GM23338 (cell line): ENCODE measurements around the gene PELI3.

Experiments used
- CREB1 ChIP-seq: fragments of 250-450 bp; sonication (Bioruptor Pico); IDR thresholded peaks from 2 replicates; pipeline ENCODE4 v1.5.0; 2020; ENCODE audit warnings: low read depth, mild to moderate bottlenecking, moderate library complexity
- CTCF ChIP-seq, 2 experiments: fragments of 200-600 bp in 1 of 2; sonication (generic) in 1 of 2; conservative IDR thresholded peaks; 2 replicates each; pipeline versions ENCODE4 v1.5.1 to v1.6.1; 2016 to 2017; ENCODE audit warnings: antibody characterized with exemption in 2 of 2, low read depth in 2 of 2, mild to moderate bottlenecking in 2 of 2, moderate library complexity in 1 of 2
- ETS1 ChIP-seq: IDR thresholded peaks from 2 replicates; pipeline ENCODE4 v1.6.1; 2016; ENCODE audit warnings: antibody characterized with exemption
- EZH2 ChIP-seq: fragments of 200-600 bp; sonication (generic); IDR thresholded peaks from one replicate; pipeline ENCODE4 v1.8.0; 2017; ENCODE audit warnings: antibody characterized with exemption, mild to moderate bottlenecking, low read depth; ENCODE audit not compliant: unreplicated experiment
- EZH2phosphoT487 ChIP-seq: fragments of 200-600 bp; sonication (generic); IDR thresholded peaks from one replicate; pipeline ENCODE4 v1.8.1; 2018; ENCODE audit warnings: antibody characterized with exemption; ENCODE audit not compliant: unreplicated experiment
- JUNB ChIP-seq: IDR thresholded peaks from one replicate; pipeline ENCODE4 v1.6.1; 2016; ENCODE audit warnings: antibody characterized with exemption; ENCODE audit not compliant: unreplicated experiment
- NANOG ChIP-seq: IDR thresholded peaks from 2 replicates; pipeline ENCODE4 v1.6.1; 2016; ENCODE audit warnings: antibody characterized with exemption, borderline replicate concordance
- POLR2AphosphoS5 ChIP-seq: IDR thresholded peaks from 2 replicates; pipeline ENCODE4 v1.6.1; 2016; ENCODE audit warnings: antibody characterized with exemption, low read depth
- STAT1 ChIP-seq: IDR thresholded peaks from one replicate; pipeline ENCODE4 v1.6.1; 2016; ENCODE audit warnings: antibody characterized with exemption; ENCODE audit not compliant: unreplicated experiment
- ZNF114 ChIP-seq: fragments of 250-450 bp; sonication (Bioruptor Pico); IDR thresholded peaks from 2 replicates; pipeline ENCODE4 v1.5.0; 2020; ENCODE audit warnings: mild to moderate bottlenecking, moderate library complexity
- ZNF331 ChIP-seq: fragments of 250-450 bp; sonication (Bioruptor Pico); IDR thresholded peaks from 2 replicates; pipeline ENCODE4 v1.5.0; 2020; ENCODE audit warnings: low read depth, mild to moderate bottlenecking, moderate library complexity
- TF ChIP-seq, protein P1 (sequence below): IDR thresholded peaks from one replicate; pipeline ENCODE4 v1.6.1; 2018; ENCODE audit warnings: antibody characterized with exemption; ENCODE audit not compliant: unreplicated experiment
- TF ChIP-seq, protein P2 (sequence below): fragments of 250-450 bp; sonication (Bioruptor Pico); IDR thresholded peaks from 2 replicates; pipeline ENCODE4 v1.5.0; 2020; ENCODE audit warnings: mild to moderate bottlenecking, moderate library complexity

DNA sequence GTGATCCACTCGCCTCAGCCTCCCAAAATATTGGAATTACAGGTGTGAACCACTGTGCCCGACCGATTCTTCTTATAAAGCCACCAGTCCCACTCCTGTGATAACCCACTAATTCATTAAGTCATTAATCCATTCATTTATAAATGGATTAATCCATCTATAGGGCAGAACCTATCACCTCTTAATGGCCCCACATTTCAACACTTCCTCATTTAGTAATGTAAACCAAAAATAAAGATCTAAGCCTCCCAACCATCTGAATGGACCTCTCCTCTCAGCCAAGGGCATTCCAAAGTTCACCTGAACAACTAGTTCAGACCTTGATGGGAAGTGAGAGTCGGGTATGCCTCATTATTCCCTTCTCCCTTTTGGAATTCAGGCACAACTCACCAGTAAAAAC is 18.2 kb upstream of the PELI3 start:
- no peak for TF ChIP-seq CTCF (conservative IDR thresholded peaks at IDR 0.05; ENCODE audit: low read depth in 2 of 2)
- TF ChIP-seq, protein P1, sequence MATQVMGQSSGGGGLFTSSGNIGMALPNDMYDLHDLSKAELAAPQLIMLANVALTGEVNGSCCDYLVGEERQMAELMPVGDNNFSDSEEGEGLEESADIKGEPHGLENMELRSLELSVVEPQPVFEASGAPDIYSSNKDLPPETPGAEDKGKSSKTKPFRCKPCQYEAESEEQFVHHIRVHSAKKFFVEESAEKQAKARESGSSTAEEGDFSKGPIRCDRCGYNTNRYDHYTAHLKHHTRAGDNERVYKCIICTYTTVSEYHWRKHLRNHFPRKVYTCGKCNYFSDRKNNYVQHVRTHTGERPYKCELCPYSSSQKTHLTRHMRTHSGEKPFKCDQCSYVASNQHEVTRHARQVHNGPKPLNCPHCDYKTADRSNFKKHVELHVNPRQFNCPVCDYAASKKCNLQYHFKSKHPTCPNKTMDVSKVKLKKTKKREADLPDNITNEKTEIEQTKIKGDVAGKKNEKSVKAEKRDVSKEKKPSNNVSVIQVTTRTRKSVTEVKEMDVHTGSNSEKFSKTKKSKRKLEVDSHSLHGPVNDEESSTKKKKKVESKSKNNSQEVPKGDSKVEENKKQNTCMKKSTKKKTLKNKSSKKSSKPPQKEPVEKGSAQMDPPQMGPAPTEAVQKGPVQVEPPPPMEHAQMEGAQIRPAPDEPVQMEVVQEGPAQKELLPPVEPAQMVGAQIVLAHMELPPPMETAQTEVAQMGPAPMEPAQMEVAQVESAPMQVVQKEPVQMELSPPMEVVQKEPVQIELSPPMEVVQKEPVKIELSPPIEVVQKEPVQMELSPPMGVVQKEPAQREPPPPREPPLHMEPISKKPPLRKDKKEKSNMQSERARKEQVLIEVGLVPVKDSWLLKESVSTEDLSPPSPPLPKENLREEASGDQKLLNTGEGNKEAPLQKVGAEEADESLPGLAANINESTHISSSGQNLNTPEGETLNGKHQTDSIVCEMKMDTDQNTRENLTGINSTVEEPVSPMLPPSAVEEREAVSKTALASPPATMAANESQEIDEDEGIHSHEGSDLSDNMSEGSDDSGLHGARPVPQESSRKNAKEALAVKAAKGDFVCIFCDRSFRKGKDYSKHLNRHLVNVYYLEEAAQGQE: no peak
- no peak for TF ChIP-seq ZNF114 (CRISPR knock-in tag)
- TF ChIP-seq EZH2: no peak
- TF ChIP-seq JUNB: no peak
- TF ChIP-seq EZH2phosphoT487: no peak
- TF ChIP-seq CREB1: no peak
- no peak for TF ChIP-seq POLR2AphosphoS5
- no peak for TF ChIP-seq ZNF331
- TF ChIP-seq ETS1: no peak
- no peak for TF ChIP-seq STAT1
- no peak for TF ChIP-seq NANOG
- TF ChIP-seq, protein P2, sequence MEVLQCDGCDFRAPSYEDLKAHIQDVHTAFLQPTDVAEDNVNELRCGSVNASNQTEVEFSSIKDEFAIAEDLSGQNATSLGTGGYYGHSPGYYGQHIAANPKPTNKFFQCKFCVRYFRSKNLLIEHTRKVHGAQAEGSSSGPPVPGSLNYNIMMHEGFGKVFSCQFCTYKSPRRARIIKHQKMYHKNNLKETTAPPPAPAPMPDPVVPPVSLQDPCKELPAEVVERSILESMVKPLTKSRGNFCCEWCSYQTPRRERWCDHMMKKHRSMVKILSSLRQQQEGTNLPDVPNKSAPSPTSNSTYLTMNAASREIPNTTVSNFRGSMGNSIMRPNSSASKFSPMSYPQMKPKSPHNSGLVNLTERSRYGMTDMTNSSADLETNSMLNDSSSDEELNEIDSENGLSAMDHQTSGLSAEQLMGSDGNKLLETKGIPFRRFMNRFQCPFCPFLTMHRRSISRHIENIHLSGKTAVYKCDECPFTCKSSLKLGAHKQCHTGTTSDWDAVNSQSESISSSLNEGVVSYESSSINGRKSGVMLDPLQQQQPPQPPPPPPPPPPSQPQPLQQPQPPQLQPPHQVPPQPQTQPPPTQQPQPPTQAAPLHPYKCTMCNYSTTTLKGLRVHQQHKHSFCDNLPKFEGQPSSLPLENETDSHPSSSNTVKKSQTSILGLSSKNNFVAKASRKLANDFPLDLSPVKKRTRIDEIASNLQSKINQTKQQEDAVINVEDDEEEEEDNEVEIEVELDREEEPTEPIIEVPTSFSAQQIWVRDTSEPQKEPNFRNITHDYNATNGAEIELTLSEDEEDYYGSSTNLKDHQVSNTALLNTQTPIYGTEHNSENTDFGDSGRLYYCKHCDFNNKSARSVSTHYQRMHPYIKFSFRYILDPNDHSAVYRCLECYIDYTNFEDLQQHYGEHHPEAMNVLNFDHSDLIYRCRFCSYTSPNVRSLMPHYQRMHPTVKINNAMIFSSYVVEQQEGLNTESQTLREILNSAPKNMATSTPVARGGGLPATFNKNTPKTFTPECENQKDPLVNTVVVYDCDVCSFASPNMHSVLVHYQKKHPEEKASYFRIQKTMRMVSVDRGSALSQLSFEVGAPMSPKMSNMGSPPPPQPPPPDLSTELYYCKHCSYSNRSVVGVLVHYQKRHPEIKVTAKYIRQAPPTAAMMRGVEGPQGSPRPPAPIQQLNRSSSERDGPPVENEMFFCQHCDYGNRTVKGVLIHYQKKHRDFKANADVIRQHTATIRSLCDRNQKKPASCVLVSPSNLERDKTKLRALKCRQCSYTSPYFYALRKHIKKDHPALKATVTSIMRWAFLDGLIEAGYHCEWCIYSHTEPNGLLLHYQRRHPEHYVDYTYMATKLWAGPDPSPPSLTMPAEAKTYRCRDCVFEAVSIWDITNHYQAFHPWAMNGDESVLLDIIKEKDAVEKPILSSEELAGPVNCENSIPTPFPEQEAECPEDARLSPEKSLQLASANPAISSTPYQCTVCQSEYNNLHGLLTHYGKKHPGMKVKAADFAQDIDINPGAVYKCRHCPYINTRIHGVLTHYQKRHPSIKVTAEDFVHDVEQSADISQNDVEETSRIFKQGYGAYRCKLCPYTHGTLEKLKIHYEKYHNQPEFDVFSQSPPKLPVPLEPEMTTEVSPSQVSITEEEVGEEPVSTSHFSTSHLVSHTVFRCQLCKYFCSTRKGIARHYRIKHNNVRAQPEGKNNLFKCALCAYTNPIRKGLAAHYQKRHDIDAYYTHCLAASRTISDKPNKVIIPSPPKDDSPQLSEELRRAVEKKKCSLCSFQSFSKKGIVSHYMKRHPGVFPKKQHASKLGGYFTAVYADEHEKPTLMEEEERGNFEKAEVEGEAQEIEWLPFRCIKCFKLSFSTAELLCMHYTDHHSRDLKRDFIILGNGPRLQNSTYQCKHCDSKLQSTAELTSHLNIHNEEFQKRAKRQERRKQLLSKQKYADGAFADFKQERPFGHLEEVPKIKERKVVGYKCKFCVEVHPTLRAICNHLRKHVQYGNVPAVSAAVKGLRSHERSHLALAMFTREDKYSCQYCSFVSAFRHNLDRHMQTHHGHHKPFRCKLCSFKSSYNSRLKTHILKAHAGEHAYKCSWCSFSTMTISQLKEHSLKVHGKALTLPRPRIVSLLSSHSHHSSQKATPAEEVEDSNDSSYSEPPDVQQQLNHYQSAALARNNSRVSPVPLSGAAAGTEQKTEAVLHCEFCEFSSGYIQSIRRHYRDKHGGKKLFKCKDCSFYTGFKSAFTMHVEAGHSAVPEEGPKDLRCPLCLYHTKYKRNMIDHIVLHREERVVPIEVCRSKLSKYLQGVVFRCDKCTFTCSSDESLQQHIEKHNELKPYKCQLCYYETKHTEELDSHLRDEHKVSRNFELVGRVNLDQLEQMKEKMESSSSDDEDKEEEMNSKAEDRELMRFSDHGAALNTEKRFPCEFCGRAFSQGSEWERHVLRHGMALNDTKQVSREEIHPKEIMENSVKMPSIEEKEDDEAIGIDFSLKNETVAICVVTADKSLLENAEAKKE (CRISPR knock-in tag): no peak
